ENCODE results near the gene LIN37. TPM values are rescaled to one million over a fixed set of nuclear protein-coding genes. Genes with fewer than 3 reads are reported as not detected.

The LIN37 gene
- total RNA-seq, 1 experiment from 2014 or later, result 10.1 TPM

Other genes with a start within 250 kb of the LIN37 start
- gene DMKN, start 234.9 kb upstream of the LIN37 start, total RNA-seq (2021; ENCODE audit: unreplicated experiment), result 246 TPM
- gene SBSN, start 220.3 kb upstream of the LIN37 start, total RNA-seq (2021; ENCODE audit: unreplicated experiment), result 0.66 TPM
- not detected for gene GAPDHS, start 215.1 kb upstream of the LIN37 start, total RNA-seq (2021; ENCODE audit: unreplicated experiment)
- 128 TPM for gene TMEM147, start 202.9 kb upstream of the LIN37 start, total RNA-seq (2021; ENCODE audit: unreplicated experiment)
- 0.27 TPM for gene ATP4A, start 184.9 kb upstream of the LIN37 start, total RNA-seq (2021; ENCODE audit: unreplicated experiment)
- gene PMIS2, start 162.4 kb upstream of the LIN37 start, total RNA-seq (2021; ENCODE audit: unreplicated experiment), result not detected
- gene HAUS5, start 135.8 kb upstream of the LIN37 start, total RNA-seq (2021; ENCODE audit: unreplicated experiment), result 31.7 TPM
- 87.2 TPM for gene RBM42, start 119.5 kb upstream of the LIN37 start, total RNA-seq (2021; ENCODE audit: unreplicated experiment)
- 1.5 TPM for gene ETV2, start 106.8 kb upstream of the LIN37 start, total RNA-seq (2021; ENCODE audit: unreplicated experiment)
- gene COX6B1, start 100.3 kb upstream of the LIN37 start, total RNA-seq (2021; ENCODE audit: unreplicated experiment), result 496 TPM
- gene UPK1A, start 82.1 kb upstream of the LIN37 start, total RNA-seq (2021; ENCODE audit: unreplicated experiment), result 0.69 TPM
- gene ZBTB32, start 44.0 kb upstream of the LIN37 start, total RNA-seq (2021; ENCODE audit: unreplicated experiment), result not detected
- gene KMT2B, start 30.6 kb upstream of the LIN37 start, total RNA-seq (2021; ENCODE audit: unreplicated experiment), result 29.9 TPM
- gene IGFLR1, start 6.1 kb upstream of the LIN37 start, total RNA-seq (2021; ENCODE audit: unreplicated experiment), result 8.3 TPM
- 15.6 TPM for gene U2AF1L4, start 3.2 kb upstream of the LIN37 start, total RNA-seq (2021; ENCODE audit: unreplicated experiment)
- 55.3 TPM for gene PSENEN, start 2.9 kb upstream of the LIN37 start, total RNA-seq (2021; ENCODE audit: unreplicated experiment)
- 0.93 TPM for gene HSPB6, start 8.5 kb downstream of the LIN37 start, total RNA-seq (2021; ENCODE audit: unreplicated experiment)
- gene PROSER3, start 9.6 kb downstream of the LIN37 start, total RNA-seq (2021; ENCODE audit: unreplicated experiment), result 42.5 TPM
- gene ARHGAP33, start 27.0 kb downstream of the LIN37 start, total RNA-seq (2021; ENCODE audit: unreplicated experiment), result 30.2 TPM
- gene PRODH2, start 64.3 kb downstream of the LIN37 start, total RNA-seq (2021; ENCODE audit: unreplicated experiment), result 0.44 TPM
- gene NPHS1, start 103.9 kb downstream of the LIN37 start, total RNA-seq (2021; ENCODE audit: unreplicated experiment), result 0.57 TPM
- 1.3 TPM for gene KIRREL2, start 108.3 kb downstream of the LIN37 start, total RNA-seq (2021; ENCODE audit: unreplicated experiment)
- gene APLP1, start 120.0 kb downstream of the LIN37 start, total RNA-seq (2021; ENCODE audit: unreplicated experiment), result 41.2 TPM
- gene NFKBID, start 152.0 kb downstream of the LIN37 start, total RNA-seq (2021; ENCODE audit: unreplicated experiment), result 13.7 TPM
- 1.2 TPM for gene HCST, start 154.0 kb downstream of the LIN37 start, total RNA-seq (2021; ENCODE audit: unreplicated experiment)
- gene TYROBP, start 159.7 kb downstream of the LIN37 start, total RNA-seq (2021; ENCODE audit: unreplicated experiment), result 0.49 TPM
- gene LRFN3, start 187.8 kb downstream of the LIN37 start, total RNA-seq (2021; ENCODE audit: unreplicated experiment), result 18.8 TPM
- 21.0 TPM for gene SDHAF1, start 246.6 kb downstream of the LIN37 start, total RNA-seq (2021; ENCODE audit: unreplicated experiment)

All from HCT116 (cell line).